ENCODE data around the gene NTM. TPM values are rescaled to one million over a fixed set of nuclear protein-coding genes. Genes with fewer than 3 reads are reported as not detected.

NTM gene
- total and polyA plus RNA-seq, 12 donors = 0.26 to 11.5 (median 4.0) TPM

DNA sequence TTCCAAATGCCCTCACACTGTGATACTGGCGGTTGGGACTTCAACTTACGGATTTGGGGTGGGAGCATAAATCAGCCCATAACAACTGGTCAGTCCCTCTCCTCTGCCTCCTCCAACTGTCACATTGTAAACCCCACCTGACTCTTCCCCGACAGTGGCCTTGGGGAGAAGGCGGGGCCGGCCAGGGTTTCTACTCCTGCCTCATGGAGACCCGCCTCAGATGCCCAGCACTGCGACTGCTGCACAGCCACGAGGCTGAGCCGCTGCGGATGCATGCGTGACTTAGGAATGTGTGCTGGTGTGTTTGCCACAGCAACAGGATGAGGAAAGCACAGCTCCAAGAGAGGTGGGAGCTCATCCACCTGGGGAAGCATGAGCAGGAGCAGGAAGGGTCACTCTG, 914.2 kb downstream of the NTM start:
- Histone ChIP-seq H3K27ac (no peak overlapping the region), H3K36me3 (replicated peaks in 1 of 2) (no peaks in the 10 kb centered on the region), H3K4me3 (no peak overlapping the region), H3K9me3 (replicated peaks in 1 of 3) (no peaks in the 10 kb centered on the region), H3K4me1 (replicated peaks in 1 of 2) (no peaks in the 10 kb centered on the region), H3K27me3 (no peaks in the 10 kb centered on the region)
- TF ChIP-seq, protein P1, sequence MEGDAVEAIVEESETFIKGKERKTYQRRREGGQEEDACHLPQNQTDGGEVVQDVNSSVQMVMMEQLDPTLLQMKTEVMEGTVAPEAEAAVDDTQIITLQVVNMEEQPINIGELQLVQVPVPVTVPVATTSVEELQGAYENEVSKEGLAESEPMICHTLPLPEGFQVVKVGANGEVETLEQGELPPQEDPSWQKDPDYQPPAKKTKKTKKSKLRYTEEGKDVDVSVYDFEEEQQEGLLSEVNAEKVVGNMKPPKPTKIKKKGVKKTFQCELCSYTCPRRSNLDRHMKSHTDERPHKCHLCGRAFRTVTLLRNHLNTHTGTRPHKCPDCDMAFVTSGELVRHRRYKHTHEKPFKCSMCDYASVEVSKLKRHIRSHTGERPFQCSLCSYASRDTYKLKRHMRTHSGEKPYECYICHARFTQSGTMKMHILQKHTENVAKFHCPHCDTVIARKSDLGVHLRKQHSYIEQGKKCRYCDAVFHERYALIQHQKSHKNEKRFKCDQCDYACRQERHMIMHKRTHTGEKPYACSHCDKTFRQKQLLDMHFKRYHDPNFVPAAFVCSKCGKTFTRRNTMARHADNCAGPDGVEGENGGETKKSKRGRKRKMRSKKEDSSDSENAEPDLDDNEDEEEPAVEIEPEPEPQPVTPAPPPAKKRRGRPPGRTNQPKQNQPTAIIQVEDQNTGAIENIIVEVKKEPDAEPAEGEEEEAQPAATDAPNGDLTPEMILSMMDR (IDR thresholded peaks at IDR 0.05) = no peak
- TF ChIP-seq POLR2A (IDR thresholded peaks at IDR 0.05) = no peak
- no peak for DNase-seq
- WGBS, 4 donors = 82 to 91% (median 86%) methylated on average over 11 of the region's 11 CpGs
- intact Hi-C loops (cut with DNase I) = no loop called here

DNA sequence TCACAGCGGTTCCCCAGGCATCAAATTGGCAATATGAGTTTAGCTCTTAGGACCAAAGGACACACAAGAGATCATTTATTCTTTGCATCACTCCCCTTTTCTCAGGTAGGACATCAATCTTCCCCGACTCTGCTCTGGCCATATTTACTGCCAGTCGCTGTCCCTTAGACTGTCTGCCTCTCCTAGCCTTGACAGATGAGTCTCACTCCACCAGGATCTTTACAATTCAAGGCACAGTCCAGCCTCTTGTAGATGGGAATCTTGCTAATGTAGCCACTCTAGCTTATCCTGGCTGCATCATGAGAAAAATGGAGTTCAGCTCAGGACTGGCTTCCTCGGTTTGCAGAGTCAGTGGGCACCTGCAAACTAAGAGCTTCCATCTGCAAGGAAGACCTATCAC, 915.2 kb downstream of the NTM start:
- Histone ChIP-seq H3K4me3 (no peak overlapping the region), H3K36me3 (replicated peaks in 1 of 2) (no peaks in the 10 kb centered on the region), H3K9me3 (replicated peaks in 1 of 3) (no peaks in the 10 kb centered on the region), H3K27ac (no peak overlapping the region), H3K27me3 (no peaks in the 10 kb centered on the region), H3K4me1 (replicated peaks in 1 of 2) (no peaks in the 10 kb centered on the region)
- DNase-seq = no peak
- TF ChIP-seq POLR2A (IDR thresholded peaks at IDR 0.05) = no peak
- TF ChIP-seq, protein P1 (IDR thresholded peaks at IDR 0.05) = no peak
- intact Hi-C loops (cut with DNase I) = no loop called here
- 76 to 100% (median 87%) methylated on average over 3 to 4 of the region's 4 CpGs for WGBS, 4 donors

DNA sequence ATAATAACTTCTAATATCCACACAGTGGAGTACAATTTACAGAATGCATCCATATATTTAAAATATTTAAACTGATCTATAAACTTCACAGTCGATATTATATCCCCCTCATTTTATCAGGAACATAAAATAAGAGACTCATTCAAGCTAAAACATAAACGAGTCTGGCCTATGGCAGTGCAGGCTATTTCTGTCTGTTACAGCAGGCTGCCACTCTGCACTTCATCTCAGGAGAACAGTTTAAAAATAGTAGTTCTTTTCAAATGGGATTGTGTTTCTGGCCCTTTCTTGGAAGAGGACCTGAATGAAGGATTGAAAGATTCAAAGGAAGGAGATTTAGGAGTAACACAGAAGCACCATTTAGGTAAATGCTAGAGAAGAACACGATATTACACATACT, 915.7 kb downstream of the NTM start:
- WGBS, 4 donors = 76 to 81% (median 78%) methylated on average over 3 of the region's 3 CpGs
- no peak overlapping the region for H3K4me3 ChIP-seq
- no peak for DNase-seq
- no peaks in the 10 kb centered on the region for H3K9me3 ChIP-seq (replicated peaks in 1 of 3)
- TF ChIP-seq, protein P1 (IDR thresholded peaks at IDR 0.05) = no peak
- no peak for TF ChIP-seq POLR2A (IDR thresholded peaks at IDR 0.05)
- no peak overlapping the region for H3K27ac ChIP-seq
- intact Hi-C loops (cut with DNase I) = no loop called here
- H3K4me1 ChIP-seq (replicated peaks in 1 of 2) = no peaks in the 10 kb centered on the region
- no peaks in the 10 kb centered on the region for H3K27me3 ChIP-seq
- no peaks in the 10 kb centered on the region for H3K36me3 ChIP-seq (replicated peaks in 1 of 2)

GRCh38 chr11:132288036-132288435, 917.6 kb downstream of the NTM start:
- H3K27me3 ChIP-seq = no peaks in the 10 kb centered on the region
- H3K4me3 ChIP-seq = no peak overlapping the region
- intact Hi-C loops (cut with DNase I) = no loop called here
- no peak overlapping the region for H3K27ac ChIP-seq
- H3K36me3 ChIP-seq (replicated peaks in 1 of 2) = no peaks in the 10 kb centered on the region
- DNase-seq = no peak
- 78 to 85% (median 81%) methylated on average over 3 of the region's 3 CpGs for WGBS, 4 donors
- no peak for TF ChIP-seq POLR2A (IDR thresholded peaks at IDR 0.05)
- TF ChIP-seq, protein P1 (IDR thresholded peaks at IDR 0.05) = no peak
- no peaks in the 10 kb centered on the region for H3K9me3 ChIP-seq (replicated peaks in 1 of 3)
- no peaks in the 10 kb centered on the region for H3K4me1 ChIP-seq (replicated peaks in 1 of 2)

All from adrenal gland (tissue), 12 donors.